GM10266 (cell line): ENCODE results near the gene OGFR.

ENCODE experiments used
- DNase-seq: peaks from one replicate; pipeline ENCODE4 v3.0.0; 2012; ENCODE audit errors: extremely low spot score
- TF ChIP-seq, protein P1 (sequence below): IDR thresholded peaks from 2 replicates; pipeline ENCODE4 v1.5.1; 2012; ENCODE audit warnings: mild to moderate bottlenecking, low read depth; ENCODE audit not compliant: control insufficient read depth, insufficient read depth; ENCODE audit errors: missing control alignments

Gene OGFR

DNA sequence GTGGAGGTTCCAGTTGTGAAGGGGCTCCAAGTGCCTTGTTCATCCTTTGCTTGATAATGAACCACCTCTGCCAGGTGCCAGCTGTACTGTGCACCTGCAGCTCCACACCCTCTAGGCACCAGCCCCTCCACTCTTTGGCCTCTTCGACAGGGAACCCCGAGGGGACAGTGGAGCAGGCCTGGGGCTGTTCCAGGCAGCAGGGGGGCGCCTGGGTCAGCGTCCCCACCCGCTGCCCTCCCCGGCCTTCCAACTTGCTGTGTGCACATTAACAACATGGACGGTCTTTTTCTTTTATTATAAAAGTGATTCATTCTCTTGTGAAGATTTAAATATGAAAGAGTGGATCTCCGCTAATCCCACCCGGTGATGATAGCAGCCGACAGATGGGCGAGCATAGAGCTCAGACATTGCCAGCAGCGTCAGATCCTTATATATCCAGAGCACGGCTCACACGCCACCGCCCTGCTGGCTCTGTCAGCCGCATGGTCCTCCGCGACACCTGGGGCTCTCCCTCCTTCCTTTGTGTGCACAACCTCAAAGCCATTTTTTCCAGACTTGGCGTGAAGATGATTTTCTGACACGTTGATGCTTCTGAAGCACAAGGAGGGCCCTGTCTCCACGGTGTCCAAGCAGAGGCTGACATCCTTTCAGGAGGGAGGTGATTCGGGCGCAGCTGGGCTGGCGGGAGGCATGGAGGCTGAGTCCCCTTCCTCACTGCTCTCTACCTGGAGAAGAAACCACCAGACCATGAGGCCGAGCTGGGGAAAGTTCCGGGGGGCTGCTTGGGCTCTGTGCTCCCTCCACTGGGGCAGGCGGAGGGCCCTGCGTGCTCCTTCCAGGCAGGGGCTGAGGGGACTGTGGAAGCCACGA is 30.6 kb upstream of the OGFR start:
- TF ChIP-seq, protein P1, sequence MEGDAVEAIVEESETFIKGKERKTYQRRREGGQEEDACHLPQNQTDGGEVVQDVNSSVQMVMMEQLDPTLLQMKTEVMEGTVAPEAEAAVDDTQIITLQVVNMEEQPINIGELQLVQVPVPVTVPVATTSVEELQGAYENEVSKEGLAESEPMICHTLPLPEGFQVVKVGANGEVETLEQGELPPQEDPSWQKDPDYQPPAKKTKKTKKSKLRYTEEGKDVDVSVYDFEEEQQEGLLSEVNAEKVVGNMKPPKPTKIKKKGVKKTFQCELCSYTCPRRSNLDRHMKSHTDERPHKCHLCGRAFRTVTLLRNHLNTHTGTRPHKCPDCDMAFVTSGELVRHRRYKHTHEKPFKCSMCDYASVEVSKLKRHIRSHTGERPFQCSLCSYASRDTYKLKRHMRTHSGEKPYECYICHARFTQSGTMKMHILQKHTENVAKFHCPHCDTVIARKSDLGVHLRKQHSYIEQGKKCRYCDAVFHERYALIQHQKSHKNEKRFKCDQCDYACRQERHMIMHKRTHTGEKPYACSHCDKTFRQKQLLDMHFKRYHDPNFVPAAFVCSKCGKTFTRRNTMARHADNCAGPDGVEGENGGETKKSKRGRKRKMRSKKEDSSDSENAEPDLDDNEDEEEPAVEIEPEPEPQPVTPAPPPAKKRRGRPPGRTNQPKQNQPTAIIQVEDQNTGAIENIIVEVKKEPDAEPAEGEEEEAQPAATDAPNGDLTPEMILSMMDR, result no peak
- no peak for DNase-seq

DNA sequence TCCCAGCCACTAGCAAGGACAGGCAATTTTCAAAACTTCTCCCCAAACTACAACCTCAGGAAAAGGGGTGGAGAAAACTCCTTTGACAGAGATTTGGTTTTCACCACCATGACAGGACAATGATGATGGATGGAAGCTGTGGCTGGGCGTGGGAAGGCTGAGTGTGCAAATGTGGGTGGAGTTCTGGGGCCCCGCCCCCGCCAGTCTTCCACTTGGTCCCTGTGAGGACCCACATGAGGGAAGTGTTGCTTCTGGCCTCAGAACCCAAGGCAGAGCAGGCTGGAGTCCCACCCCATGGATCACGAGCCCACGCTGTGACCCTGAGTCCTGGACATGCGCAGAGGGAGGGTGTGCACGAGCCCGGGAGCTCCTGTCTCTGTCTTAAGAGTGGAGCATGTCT is 29.9 kb upstream of the OGFR start:
- TF ChIP-seq, protein P1, result no peak
- no peak for DNase-seq

DNA sequence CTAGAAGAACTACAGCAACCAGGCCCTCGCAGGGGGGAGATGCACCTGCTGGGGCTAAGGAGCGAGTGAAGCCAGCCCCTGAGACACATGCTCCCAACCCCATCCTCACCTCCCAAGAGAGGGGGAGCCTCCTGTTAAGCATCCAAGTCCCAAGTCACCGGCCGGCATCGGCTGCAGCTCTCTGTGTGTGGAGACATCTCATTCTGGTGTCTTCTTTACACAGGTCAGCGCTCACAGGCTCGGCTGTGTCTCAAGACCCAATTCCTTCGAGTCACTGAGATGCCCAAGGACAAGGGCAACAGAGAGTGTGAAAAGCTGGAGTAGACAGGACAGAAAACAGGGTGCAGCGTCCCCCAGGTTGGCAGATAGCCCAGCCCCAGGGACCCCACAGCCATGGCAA is 29.4 kb upstream of the OGFR start:
- no peak for DNase-seq
- TF ChIP-seq, protein P1, result no peak

DNA sequence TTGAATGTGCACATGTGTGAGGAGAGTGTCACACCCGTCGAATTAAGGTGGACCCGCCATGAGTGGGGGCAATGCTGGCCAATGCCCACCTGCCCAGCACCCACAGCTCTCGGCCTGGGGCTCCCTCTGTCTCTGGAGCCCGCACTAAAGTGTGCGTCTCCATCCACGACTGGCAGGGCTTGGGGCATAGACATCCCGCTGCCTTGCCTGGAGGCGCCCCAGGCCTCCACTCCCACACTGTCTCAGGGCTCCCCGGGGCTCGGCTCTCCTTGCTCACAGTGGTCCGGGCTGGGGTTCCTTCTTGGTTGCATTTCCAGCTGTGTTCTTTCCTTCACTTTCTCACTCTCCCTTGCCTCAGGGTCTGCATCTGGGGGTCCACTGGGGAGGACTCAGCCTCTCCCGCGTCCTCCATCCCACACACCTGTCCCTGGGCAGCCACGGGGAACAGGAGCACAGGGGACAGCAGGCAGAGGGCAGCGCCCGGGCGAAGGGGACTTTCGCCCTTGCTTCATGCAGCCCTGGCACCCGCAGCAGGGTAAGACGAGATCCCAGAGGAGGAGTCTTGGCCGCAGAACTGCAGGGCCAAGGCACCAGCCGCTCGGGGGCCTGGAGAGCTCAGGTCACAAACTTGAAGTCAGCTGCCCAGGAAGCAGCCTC is 28.5 kb upstream of the OGFR start:
- DNase-seq, result no peak
- TF ChIP-seq, protein P1, result no peak

DNA sequence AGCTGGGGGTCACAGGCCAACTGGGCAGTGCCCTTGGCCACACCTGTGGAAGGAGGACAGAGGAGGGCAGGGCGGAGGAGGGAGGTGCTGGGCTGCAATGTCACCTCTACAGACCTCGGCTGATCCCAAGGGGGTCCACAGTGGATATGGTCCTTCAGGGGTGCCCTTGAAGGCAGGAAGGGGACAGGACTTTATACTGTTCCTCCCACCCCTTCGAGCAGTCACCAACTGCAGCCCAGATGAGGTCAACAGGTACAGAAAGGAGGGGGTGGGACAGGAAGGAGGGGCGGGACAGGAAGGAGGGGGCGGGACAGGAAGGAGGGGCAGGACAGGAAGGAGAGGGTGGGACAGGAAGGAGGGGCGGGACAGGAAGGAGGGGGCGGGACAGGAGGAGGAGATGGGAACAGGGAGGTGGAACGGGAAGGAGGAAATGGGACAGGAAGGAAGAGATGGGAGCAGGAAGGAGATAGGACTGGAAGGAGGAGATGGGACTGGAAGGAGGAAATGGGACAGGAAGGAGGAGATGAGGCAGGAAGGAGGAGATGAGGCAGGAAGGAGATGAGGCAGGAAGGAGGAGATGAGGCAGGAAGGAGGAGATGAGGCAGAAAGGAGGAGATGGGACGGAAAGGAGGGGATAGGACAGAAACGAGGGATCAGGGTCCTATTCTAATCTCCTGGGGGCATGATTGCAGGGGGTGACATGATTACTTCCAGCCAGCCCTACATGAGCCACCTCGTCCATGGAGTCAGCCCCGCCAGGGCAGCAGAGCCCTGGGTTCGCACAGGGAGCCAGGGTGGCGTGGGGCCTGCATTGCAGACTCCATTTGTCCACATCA is 27.7 kb upstream of the OGFR start:
- DNase-seq, result peak; percentile 85
- TF ChIP-seq, protein P1, result no peak

DNA sequence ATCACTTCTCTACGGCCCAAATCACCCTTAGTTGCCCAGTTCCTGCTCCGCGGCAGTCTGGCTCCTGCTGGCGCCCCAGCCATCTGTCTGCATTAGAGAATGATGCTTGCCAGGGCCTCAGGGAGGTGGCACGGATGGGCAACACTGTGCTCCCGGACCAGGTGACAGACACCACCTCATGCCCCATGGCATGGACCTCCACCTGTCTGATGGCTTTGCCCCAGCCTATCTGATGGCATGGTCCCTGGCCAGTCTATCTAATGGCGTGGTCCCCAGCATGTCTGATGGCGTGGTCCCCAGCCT is 27.2 kb upstream of the OGFR start:
- TF ChIP-seq, protein P1, result no peak
- no peak for DNase-seq

DNA sequence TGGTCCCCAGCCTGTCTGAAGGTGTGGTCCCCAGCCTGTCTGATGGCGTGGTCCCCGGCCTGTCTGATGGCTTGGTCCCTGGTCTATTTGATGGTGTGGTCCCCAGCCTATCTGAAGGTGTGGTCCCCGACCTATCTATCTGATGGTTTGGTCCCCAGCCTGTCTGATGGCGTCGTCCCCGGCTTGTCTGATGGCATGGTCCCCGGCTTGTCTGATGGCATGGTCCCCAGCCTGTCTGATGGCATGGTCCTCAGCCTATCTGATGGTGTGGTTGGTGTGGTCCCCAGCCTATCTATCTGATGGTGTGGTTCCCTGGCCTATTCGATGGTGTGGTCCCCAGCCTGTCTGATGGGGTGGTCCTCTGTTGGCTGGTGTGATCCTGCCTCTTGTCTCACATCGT is 26.6 kb upstream of the OGFR start:
- TF ChIP-seq, protein P1, result no peak
- DNase-seq, result no peak
